Measurements from ENCODE around the gene SEC23B.

- no peak for TF ChIP-seq CTCF (IDR thresholded peaks at IDR 0.05)
- no peak for TF ChIP-seq POLR2A (IDR thresholded peaks at IDR 0.05)
Observed at GRCh38 chr20:18514127-18514526, 6.4 kb downstream of the SEC23B start.

All from right lobe of liver (tissue), 4 donors.